Measurements from ENCODE around the gene TLR5. TPM values are rescaled to one million over a fixed set of nuclear protein-coding genes. Genes with fewer than 3 reads are reported as not detected.

The TLR5 gene
- total RNA-seq, 1 donor from 2014 or later: 2.8 TPM

GRCh38 chr1:223068900-223069665, 74.0 kb downstream of the TLR5 start:
- Mint-ChIP-seq H3K27me3 (peaks cover 4% of the 10 kb centered on the region), H3K36me3 (no peaks in the 10 kb centered on the region), H3K4me3 (no peak overlapping the region), H3K4me1 (ENCODE audit: unreplicated experiment) (no peaks in the 10 kb centered on the region), H3K9me3 (no peaks in the 10 kb centered on the region), H3K27ac (no peak overlapping the region)
- TF ChIP-seq CTCF (conservative IDR thresholded peaks at IDR 0.05): no peak
- no peak for DNase-seq (ENCODE audit: extremely low spot score, unreplicated experiment)

- DNase-seq (ENCODE audit: extremely low spot score, unreplicated experiment): no peak
- H3K27me3 Mint-ChIP-seq: no peaks in the 10 kb centered on the region
- H3K9me3 Mint-ChIP-seq: no peaks in the 10 kb centered on the region
- H3K4me1 Mint-ChIP-seq (ENCODE audit: unreplicated experiment): no peaks in the 10 kb centered on the region
- no peak for TF ChIP-seq CTCF (conservative IDR thresholded peaks at IDR 0.05)
- no peaks in the 10 kb centered on the region for H3K36me3 Mint-ChIP-seq
- no peak overlapping the region for H3K27ac Mint-ChIP-seq
- H3K4me3 Mint-ChIP-seq: no peak overlapping the region
These were observed 75.1 kb downstream of the TLR5 start for GRCh38 chr1:223067914-223068313.

GRCh38 chr1:223066415-223066814, 76.6 kb downstream of the TLR5 start:
- H3K4me1 Mint-ChIP-seq (ENCODE audit: unreplicated experiment): no peaks in the 10 kb centered on the region
- no peak for DNase-seq (ENCODE audit: extremely low spot score, unreplicated experiment)
- H3K27me3 Mint-ChIP-seq: peaks cover 2% of the 10 kb centered on the region
- H3K4me3 Mint-ChIP-seq: no peak overlapping the region
- no peaks in the 10 kb centered on the region for H3K36me3 Mint-ChIP-seq
- no peak for TF ChIP-seq CTCF (conservative IDR thresholded peaks at IDR 0.05)
- H3K27ac Mint-ChIP-seq: no peak overlapping the region
- H3K9me3 Mint-ChIP-seq: no peaks in the 10 kb centered on the region

GRCh38 chr1:223062177-223062576, 80.9 kb downstream of the TLR5 start:
- no peak overlapping the region for H3K4me3 Mint-ChIP-seq
- no peaks in the 10 kb centered on the region for H3K36me3 Mint-ChIP-seq
- H3K4me1 Mint-ChIP-seq (ENCODE audit: unreplicated experiment): no peaks in the 10 kb centered on the region
- DNase-seq (ENCODE audit: extremely low spot score, unreplicated experiment): no peak
- H3K9me3 Mint-ChIP-seq: no peaks in the 10 kb centered on the region
- no peak for TF ChIP-seq CTCF (conservative IDR thresholded peaks at IDR 0.05)
- H3K27ac Mint-ChIP-seq: no peak overlapping the region
- H3K27me3 Mint-ChIP-seq: peaks cover 2% of the 10 kb centered on the region

GRCh38 chr1:223059526-223059925, 83.5 kb downstream of the TLR5 start:
- no peak for TF ChIP-seq CTCF (conservative IDR thresholded peaks at IDR 0.05)
- Mint-ChIP-seq H3K27me3 (peaks cover 2% of the 10 kb centered on the region), H3K4me1 (ENCODE audit: unreplicated experiment) (no peaks in the 10 kb centered on the region), H3K27ac (no peak overlapping the region), H3K9me3 (no peaks in the 10 kb centered on the region), H3K4me3 (no peak overlapping the region), H3K36me3 (no peaks in the 10 kb centered on the region)
- no peak for DNase-seq (ENCODE audit: extremely low spot score, unreplicated experiment)

Other genes with a start within 250 kb of the TLR5 start
- 4.3 and 7.0 TPM in 2 replicates for gene SUSD4, start 220.9 kb upstream of the TLR5 start, total RNA-seq (ENCODE audit: low replicate concordance)

Data from type B pancreatic cell (in vitro differentiated cells).